Stimulated activated CD4-positive, alpha-beta T cell treated with anti-CD3 and anti-CD28 coated beads, Interleukin-4, amount 100 ng/mL, for 48 hours (primary cell): ENCODE results near the gene NPY4R.
"Not testable (repeated sequence)": the region's sequence is repeated elsewhere in the genome, so short reads cannot be mapped to it uniquely, and the experiment has no call there.

Source experiments
- DNase-seq, 2 donors: peaks; one replicate each; pipeline ENCODE4 v3.0.0-alpha.2; 2020; ENCODE audit warnings: low read depth in 2 of 2

NPY4R gene

DNA sequence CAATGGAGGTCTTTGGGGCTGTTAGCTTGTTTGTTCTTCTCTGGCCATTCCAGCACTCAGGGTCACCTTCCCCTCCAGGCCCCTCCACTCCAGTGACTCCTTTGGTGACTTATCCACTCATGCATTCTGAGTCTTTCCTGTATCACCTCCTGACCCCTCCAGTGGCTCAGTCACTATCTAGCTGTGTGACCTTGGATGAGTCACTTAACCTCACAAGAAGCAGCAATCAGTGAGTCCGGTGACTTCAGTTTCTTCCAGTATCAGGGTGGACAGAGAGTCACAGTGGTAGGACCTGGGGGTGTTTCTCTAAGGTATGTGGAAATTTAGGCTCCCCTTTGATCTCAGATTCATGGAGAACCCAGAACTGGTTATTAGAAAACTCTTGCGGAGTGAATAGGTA, 9.8 kb downstream of the NPY4R start:
- not testable (repeated sequence) for DNase-seq

DNA sequence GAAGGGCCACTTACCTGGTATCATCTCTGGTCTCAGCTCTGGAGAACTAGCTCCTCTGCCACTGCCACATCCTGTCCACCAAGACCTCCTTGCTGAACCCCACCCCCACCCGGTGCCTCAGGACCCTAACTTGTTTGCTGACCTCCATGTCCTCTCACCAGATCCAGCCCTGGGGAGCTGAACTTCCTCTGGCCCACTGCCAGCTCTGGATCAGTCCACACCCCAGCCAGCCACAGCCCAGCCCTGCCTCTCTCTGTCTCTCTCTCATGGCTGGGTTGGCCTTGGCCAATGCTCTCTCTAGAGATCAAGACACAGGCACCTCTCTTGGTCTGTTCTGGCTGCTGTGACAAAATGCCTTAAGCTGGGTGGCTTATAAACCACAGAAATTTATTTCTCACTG, 14.4 kb downstream of the NPY4R start:
- DNase-seq, result not testable (repeated sequence)

DNA sequence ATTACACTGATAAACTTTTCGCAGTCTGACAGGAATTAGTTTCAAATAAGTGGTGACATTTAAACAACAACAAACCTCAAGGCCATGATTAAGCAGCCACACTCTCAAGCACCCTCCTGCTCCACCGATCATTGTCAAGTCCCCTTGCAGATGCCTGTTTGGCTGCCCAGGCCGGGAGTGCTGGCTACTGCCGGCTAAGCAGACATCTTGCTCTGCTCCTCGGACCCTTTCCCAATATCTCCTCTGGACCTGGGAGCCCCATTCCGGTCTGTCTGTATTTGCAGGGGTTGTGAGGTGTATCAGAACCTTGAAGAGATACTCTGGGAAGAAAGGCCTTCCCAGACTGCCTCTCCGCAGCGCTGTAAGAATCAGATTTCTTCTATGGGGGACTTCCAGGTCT, 14.9 kb downstream of the NPY4R start:
- DNase-seq, result not testable (repeated sequence)

DNA sequence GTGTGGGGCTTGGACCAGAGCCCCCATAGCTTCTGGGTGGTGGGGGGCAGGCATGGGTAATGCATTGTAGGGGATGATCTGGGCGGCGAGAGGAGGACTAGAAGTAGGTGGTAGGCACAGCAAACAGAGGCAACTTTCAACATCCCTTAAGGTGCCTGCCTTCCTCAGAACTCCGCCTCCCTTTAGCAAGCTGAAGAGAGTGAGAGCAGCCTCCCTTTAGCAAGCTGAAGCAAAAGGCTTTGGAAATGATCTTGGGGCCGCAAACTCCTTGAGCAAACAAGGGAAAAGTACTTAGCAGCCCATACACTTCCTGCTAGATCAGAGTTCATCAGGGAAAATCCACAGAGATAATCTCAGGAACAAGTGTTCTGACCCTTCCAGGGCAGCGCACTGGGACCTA, 18.3 kb downstream of the NPY4R start:
- DNase-seq, result not testable (repeated sequence)

DNA sequence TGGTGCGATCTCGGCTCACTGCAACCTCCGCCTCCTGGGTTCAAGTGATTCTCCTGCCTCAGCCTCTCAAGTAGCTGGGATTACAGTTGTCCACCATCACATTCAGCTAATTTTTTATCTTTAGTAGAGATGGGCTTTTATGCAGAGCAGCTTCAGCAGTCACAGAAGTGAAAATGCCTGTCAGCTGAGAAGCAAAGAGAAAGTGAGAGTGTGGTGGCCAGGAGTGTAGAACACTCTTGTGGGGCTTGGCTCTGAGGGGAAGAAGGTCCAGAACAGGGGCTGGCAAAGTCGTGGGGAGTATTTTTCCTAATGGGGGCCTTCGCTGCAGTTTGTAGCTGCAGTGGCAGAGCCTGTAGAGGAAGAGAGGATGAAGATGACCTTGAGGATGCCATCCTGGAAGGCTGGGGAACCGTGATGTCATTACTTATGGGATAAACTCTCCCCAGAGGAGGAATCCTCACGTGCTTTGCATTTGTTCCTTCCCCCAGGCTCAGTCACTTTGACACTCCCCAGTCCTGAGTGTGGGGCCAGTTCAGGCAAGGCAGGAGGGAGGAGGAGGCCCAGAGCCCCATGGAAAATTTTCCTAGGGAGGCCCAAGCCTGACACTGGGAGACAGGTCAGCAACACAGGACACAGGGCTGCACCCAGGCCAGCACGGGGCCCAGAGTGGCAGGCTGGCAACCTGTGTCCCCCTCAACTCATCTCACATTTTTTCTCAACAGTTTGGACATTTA, 20.2 kb downstream of the NPY4R start:
- DNase-seq, result not testable (repeated sequence)

DNA sequence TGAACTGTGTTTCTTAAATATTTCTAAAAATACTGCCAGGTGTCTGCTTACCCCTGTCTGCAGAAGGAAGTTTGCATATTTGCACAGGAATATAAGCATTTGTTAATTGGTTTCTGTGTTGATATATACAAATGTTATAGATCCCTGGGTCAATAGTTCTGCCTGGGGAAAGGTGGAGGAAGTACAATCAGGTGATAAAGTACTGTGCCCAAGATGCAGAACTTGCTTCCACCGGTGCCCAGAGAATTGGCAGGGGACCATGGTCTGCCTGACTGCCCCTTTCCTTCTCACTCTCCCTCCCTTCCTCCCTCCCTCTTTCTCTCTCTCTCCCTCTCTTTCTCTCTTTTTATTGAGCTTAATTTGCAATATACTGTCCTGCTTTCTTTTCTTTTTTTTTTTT, 22.3 kb downstream of the NPY4R start:
- not testable (repeated sequence) for DNase-seq

DNA sequence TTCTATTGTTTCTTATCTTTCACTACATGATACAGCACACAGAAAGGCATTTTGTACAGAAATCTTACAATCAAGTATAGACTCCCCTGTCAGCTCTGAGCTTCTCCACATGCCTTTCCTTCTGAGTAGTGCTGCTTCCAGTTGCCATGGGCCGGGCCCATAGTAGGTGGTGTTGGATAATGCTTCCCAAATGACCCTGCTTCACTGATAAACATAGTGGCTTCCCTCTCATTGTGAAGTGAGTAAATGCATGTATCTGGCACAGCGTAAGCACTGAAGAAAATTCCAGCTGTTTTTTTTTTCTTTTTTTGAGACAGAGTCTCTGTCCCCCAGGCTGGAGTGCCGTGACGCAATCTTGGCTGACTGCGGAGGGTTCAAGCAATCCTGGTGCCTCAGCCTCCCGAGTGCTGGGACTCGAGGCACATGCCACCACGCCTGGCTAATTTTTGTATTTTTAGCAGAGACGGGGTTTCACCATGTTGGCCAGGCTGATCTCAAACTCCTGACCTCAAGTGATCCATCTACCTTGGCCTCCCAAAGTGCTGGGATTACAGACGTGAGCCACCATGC, 23.0 kb downstream of the NPY4R start:
- not testable (repeated sequence) for DNase-seq

DNA sequence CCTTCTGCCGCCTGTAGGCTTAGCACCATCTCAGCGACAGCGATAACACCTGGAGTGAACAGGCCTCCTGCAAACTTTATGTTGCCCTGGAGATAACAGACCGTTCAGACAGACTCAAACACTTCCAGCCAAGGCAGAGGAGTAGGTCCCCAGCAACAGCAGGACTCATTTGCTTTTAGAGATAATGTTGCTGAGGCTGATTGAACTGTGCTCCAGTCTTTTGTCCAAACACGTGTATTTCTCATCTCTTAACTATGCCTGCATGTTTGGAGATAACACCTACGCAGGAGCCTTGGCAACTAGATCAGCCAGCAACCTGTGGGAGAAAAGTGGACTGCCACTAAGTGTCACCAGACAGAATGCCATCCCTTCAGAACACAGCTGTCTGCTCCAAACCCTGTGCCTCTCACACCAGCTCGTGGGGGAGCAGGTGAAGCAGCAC, 23.9 kb downstream of the NPY4R start:
- not testable (repeated sequence) for DNase-seq

DNA sequence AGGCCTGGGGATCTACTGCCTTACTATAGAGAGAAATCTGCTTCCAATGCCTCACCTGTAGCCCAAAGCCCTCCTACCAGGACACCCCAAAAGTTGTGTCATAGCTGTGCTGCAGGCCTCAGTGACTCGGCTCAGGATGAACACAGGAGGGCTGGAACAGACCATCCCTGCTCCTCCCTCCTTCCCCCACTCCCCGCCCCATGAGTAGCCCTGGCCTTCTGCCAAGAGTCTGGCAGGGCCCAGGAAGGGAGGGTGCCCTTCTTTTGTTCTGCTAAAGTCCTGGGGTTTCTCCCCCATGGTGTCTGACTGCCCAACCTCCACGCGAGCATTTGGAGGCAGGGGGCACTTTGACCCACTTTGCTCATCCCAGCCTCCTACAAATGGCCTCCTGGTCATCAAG, 24.8 kb downstream of the NPY4R start:
- not testable (repeated sequence) for DNase-seq

DNA sequence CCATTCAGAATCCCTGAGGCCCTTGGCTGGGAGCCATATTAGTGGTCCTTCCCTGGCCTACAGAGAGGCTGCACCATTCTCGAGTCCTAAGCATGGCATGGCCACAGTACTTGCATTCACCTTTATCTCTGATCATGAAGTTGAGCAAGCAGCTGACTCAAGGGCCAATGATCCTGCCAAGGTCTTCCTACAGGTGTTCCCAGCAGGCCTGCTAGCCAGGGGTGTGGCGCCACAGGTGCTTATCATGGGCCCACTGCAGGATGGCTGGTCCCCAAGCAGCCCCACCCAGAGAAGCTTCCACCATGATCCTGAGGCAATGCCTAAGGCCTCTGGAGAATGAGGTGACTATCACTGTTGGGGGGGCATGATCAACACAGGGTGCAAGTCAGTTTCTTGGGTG, 42.2 kb downstream of the NPY4R start:
- DNase-seq, result not testable (repeated sequence)

DNA sequence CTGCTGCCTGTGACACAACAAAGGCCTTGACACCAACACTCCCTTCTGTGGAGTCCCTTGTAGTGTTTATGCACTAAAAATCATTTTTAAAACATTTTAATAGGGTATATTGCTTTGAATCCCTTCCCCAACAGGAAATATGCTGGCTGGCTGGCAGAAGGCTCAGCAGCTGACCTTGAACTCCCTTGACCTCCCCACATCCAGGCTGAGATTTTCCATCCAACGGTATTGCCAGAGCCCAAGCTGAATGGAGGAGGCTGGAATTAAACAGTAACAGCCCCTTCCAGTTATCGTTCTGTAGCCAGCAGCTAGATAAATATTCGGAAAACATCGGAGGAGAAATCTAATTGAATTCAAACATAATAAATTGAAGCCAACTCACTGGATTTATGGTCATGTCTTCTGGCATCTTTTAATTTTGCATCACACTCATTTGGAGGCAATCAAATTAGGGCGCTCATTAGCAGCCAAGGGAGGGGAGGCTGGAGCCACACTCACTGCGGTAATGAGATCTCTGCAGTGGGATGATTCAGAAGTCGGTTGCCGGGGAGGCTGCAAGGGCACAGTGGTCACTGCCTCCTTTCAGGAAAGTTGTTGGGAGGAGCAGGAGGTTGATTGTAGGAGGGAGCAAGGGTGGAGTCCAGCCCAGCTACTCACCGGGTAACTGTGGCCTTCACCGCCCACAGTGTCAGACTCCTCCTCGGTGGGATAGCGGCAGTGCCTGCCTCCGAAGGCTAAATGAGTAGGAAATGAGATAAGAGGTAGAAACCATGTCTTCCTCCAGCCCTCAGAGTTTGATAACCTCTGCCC, 46.0 kb downstream of the NPY4R start:
- DNase-seq, result not testable (repeated sequence)

DNA sequence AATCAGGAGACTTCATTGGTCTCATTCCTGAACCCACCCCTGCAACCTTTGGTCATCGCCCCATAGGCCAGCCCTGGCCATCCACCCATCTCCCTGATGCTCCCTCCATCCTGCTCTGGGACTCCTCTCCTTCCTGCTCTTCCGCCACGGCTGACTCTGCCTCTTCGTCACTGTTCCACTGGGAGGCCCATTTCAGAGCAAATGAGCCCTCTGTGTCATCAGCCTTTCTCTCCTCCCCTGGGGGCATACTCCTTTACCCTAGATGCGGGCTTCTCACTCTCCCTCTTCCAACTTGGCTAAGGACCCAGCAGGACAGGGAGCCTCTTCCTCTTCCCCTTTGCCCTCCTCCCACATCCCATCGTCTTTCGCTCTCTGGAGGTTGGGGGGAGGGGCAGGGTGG, 47.5 kb downstream of the NPY4R start:
- not testable (repeated sequence) for DNase-seq

DNA sequence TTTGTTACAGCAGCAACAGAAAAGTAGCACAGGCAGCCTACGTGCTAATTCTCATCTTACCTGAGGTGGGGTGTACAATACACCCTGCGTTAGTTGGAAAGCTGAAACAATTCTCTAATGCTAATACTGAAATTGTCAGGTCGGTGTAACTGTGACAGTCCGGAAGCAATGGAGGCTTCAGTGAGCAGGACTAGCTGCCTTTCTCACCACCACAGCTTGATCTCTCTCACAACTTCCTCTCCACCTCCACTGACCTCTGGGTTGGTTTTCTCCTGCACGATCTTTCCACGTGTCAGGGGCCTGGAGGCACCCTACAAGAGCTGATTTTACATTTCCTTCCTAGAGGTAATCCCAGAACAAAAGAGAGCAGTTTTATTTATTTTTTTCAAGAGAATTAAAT, 50.5 kb downstream of the NPY4R start:
- DNase-seq, result not testable (repeated sequence)

DNA sequence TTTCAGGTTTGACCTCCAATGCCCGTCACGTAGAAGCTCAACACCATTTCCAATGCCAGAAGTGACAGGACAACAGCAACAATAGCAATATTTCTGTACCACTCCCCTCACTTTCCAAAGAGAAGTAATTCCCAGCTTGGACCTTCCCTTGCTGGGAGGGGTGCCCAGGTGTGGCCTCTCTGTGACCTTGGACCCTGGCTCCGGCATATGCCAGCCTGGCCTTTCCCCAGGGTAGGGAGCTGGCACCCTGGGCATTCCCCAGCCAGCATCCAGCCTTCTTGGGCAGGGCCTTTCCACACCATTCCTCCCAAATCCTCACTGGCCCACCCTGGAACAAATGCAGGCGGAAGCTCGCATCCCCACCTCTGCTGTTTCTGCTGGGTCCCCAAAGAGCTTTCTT, 53.1 kb downstream of the NPY4R start:
- DNase-seq, result not testable (repeated sequence)

DNA sequence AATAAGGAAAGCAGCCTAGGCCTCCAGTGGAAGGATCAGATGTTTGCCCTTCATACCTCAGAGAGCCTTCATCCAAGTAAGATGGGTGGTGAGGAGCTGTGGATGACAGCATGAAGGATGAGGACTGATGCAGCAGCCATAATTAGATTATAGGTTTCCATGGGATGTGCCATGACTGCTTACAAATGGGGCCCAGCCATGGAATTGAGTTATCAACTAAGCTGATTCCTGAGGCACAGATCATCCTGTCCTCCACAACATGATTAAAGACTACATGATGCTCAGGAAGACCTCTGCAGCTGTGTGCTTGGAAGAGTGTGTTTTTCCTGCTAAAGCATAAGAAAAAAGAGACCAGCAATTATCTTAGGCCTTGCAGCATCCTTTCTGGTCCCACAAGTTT, 54.6 kb downstream of the NPY4R start:
- not testable (repeated sequence) for DNase-seq
